HG02885 (cell line): ENCODE measurements around the gene POLD2.

Experiments used
- ATAC-seq: cut with Tn5 transposase; IDR thresholded peaks from one replicate; pipeline ENCODE4 v1.9.1; 2021; ENCODE audit warnings: mild to moderate bottlenecking; ENCODE audit not compliant: unreplicated experiment, poor library complexity

The POLD2 gene

DNA sequence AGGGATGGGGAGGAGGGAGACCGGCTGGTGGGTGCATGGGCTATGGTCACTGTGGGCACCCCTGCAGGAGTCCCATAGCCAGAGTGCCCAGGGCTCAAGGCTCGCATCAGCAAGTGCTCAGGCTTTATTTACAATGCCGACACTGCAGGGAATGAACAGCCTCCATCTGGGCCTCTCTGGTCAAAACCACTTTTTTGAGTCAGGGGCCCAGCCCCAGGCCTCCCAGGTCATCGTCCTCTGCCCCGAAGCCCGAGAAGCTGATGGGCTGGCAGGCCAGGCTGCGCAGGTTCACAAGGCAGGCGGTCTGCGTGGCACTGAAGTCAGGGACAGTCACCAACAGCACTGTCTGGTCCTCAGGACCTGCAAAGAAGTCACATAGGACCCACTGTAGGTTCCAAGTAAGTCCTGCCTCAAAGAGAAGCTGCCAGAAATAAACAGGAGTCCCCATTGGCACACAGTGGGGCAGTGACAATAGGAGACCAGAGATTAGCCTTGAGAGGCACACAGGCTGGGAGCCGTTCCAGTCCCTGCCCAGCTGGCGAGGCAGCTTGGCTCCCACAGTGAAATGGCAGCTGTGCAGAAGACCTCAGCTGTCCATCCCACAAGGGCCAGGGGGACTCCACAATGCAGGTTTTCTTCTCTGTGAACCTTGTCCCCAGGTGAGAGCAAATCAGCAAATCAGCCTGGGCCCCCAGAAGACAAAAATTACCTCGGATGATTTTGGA, 8.6 kb downstream of the POLD2 start:
- no peak for ATAC-seq

GRCh38 chr7:44113764-44114354, 9.5 kb downstream of the POLD2 start:
- no peak for ATAC-seq

- no peak for ATAC-seq
Measured at GRCh38 chr7:44112997-44113763, 10.2 kb downstream of the POLD2 start.

GRCh38 chr7:44112231-44112996, 10.9 kb downstream of the POLD2 start:
- no peak for ATAC-seq

- no peak for ATAC-seq
Measured at GRCh38 chr7:44111761-44112160, 11.6 kb downstream of the POLD2 start.

- no peak for ATAC-seq
Measured at GRCh38 chr7:44110719-44111635, 12.4 kb downstream of the POLD2 start.

DNA sequence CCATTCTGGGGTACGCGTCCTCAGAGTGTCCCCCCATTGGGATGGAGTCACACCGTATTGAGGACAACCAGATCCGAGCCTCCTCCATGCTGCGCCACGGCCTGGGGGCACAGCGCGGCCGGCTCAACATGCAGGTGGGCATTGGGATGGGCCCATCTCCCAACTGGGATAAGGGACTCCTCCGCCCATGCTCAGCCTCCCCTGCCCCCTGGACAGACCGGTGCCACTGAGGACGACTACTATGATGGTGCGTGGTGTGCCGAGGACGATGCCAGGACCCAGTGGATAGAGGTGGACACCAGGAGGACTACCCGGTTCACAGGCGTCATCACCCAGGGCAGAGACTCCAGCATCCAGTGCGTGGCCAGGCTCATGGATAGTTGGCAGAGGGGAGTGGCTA, 13.4 kb downstream of the POLD2 start:
- ATAC-seq: no peak

- no peak for ATAC-seq
Measured at GRCh38 chr7:44108768-44109750, 14.3 kb downstream of the POLD2 start.

- no peak for ATAC-seq
Measured at GRCh38 chr7:44107961-44108767, 15.2 kb downstream of the POLD2 start.

- no peak for ATAC-seq
Measured at GRCh38 chr7:44107116-44107960, 16.0 kb downstream of the POLD2 start.

DNA sequence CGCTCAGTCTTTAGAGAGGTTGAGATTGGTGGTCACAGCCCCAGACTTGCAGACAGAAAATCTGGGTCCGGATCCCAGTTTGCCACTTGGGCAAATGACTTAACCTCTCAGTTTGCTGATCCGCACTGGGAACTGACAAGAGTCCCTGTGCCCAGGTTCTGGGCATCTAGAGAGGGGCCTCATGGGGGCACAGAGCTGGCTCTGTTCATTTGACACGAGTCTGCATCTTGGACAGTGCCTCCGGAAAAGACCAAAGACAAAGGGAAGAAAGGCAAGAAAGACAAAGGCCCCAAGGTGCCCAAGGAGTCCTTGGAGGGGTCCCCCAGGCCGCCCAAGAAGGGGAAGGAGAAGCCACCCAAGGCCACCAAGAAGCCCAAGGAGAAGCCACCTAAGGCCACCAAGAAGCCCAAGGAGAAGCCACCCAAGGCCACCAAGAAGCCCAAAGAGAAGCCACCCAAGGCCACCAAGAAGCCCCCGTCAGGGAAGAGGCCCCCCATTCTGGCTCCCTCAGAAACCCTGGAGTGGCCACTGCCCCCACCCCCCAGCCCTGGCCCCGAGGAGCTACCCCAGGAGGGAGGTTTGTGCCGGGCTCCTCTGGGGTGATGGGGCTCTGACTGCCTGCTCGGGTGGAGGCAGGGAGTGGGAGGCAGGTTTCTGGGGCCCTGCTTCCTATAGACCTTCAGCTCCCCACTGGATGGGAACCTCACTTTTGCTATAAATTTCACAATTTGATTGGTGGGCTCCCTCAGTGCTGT, 16.9 kb downstream of the POLD2 start:
- no peak for ATAC-seq

DNA sequence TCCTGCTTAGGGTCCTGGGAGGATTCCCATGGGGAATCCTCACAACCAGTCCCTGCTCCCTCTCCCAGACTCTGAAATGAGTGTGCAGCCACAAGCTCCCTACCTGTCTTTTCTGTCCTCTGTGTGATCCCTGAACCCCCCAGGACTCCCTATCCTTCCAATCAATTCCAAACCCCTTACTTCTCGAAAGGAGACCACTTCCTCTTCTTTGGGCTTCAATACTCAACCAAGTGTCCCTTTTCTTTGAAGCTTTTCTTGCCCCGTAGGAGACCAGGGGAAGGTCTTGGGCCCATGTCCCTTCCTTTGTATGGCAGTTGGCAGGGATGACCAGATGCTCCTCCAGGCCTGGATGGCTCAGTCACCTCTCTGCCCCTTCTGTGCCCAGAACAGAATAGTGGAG, 17.5 kb downstream of the POLD2 start:
- no peak for ATAC-seq

- no peak for ATAC-seq
Measured at GRCh38 chr7:44104860-44105771, 18.2 kb downstream of the POLD2 start.

GRCh38 chr7:44103923-44104859, 19.2 kb downstream of the POLD2 start, which contains the start of gene AEBP1:
AEBP1 (plus strand) TSS chr7:44104345; CDS start chr7:44104666, 321 bp downstream.
- ATAC-seq: no peak
